Ascending aorta (tissue), 2 donors: ENCODE data around the gene DNASE1. TPM values are rescaled to one million over a fixed set of nuclear protein-coding genes. Genes with fewer than 3 reads are reported as not detected.

Experiments
- DNase-seq, 2 donors: peaks; one replicate each; pipeline ENCODE4 v3.0.0-alpha.2; 2019; ENCODE audit warnings: low spot score in 2 of 2
- H3K27ac ChIP-seq, 2 donors: fragments of 200-600 bp; sonication (generic); one replicate each; pipeline ENCODE4 v1.5.1; 2016 to 2017; ENCODE audit warnings: mild to moderate bottlenecking in 1 of 2
- H3K27me3 ChIP-seq: fragments of 200-600 bp; sonication (generic); one replicate; pipeline ENCODE4 v1.5.1; 2017
- H3K36me3 ChIP-seq, 2 donors: fragments of 200-600 bp; sonication (generic); one replicate each; pipeline ENCODE4 v1.5.1; 2016
- H3K4me1 ChIP-seq, 2 donors: fragments of 200-600 bp; sonication (generic); one replicate each; pipeline ENCODE4 v1.5.1; 2016 to 2017; ENCODE audit warnings: mild to moderate bottlenecking in 1 of 2
- H3K4me3 ChIP-seq, 2 donors: fragments of 200-600 bp; sonication (generic); one replicate each; pipeline ENCODE4 v1.5.1; 2016 to 2017; ENCODE audit warnings: mild to moderate bottlenecking in 1 of 2
- H3K9me3 ChIP-seq, 2 donors: fragments of 200-600 bp; sonication (generic); one replicate each; pipeline ENCODE4 v1.5.1; 2016
- CTCF ChIP-seq, 3 experiments: fragments of 200-600 bp in 2 of 3; fragments of 450-650 bp in 1 of 3; sonication (generic) in 2 of 3; IDR thresholded peaks; one replicate each; pipeline ENCODE4 v1.5.1; 2016 to 2019; ENCODE audit warnings: antibody characterized with exemption in 3 of 3, mild to moderate bottlenecking in 1 of 3, moderate library complexity in 1 of 3
- intact Hi-C: fragments of 100-400 bp; cut with DNase I; formaldehyde crosslinking; loops from one replicate; pipeline ENCODE4 v1.15.1; 2023
- total RNA-seq: library from RNA; depleted of rRNA; stranded (reverse); fragments of >200 nt; gene quantifications from one replicate; pipeline ENCODE4 v1.1.0, GENCODE V29; 2016

The DNASE1 gene
- total RNA-seq, 1 donor from 2014 or later, result 51.2 TPM

- intact Hi-C loops, result loop anchor here (10.0 kb wide), 1 partner anchor 805 kb away; the partner anchor contains the start of gene CORO7
- peak in 1 of 2 donors; percentile 60 for DNase-seq
- Histone ChIP-seq H3K27ac (no peak overlapping the region), H3K36me3 (peaks cover 3 to 7% of the 10 kb centered on the region in 2 donors), H3K4me1 (peaks cover 0 to 11% of the 10 kb centered on the region in 2 donors), H3K9me3 (no peaks in the 10 kb centered on the region), H3K4me3 (peak overlapping the region; percentile 61 to 76), H3K27me3 (no peaks in the 10 kb centered on the region)
- no peak for TF ChIP-seq CTCF (IDR thresholded peaks at IDR 0.05)
These were observed 44.4 kb upstream of the DNASE1 start for GRCh38 chr16:3609895-3610697.

- Histone ChIP-seq H3K9me3 (no peaks in the 10 kb centered on the region), H3K4me1 (peaks cover 0 to 11% of the 10 kb centered on the region in 2 donors), H3K27me3 (no peaks in the 10 kb centered on the region), H3K4me3 (peak overlapping the region; percentile 61 to 76), H3K27ac (peak overlapping the region; percentile 55 to 56), H3K36me3 (peaks cover 3% of the 10 kb centered on the region in 2 donors)
- no peak for DNase-seq
- TF ChIP-seq CTCF (IDR thresholded peaks at IDR 0.05), result no peak
- intact Hi-C loops, result loop anchor here (1.0 to 10.0 kb wide), 2 partner anchors 83 to 804 kb away; partner anchors contain the start of gene CORO7
These were observed 43.8 kb upstream of the DNASE1 start for GRCh38 chr16:3610698-3611145.

GRCh38 chr16:3611146-3611975 is 43.1 kb upstream of the DNASE1 start, which contains the start of gene SLX4:
Gene SLX4 (minus strand): TSS chr16:3611606. CDS start chr16:3608964, 2,642 bp downstream.
- intact Hi-C loops, result loop anchor here (1.0 to 10.0 kb wide), 2 partner anchors 84 to 803 kb away; partner anchors contain the start of gene CORO7
- TF ChIP-seq CTCF (IDR thresholded peaks at IDR 0.05), result peak in 1 of 3 experiments; percentile 0
- peak within 1 kb of the TSS; percentile 61 to 76 for H3K4me3 ChIP-seq
- peaks cover 0 to 11% of the 10 kb centered on the region in 2 donors for H3K4me1 ChIP-seq
- DNase-seq, result peak; percentile 38 to 95
- no peaks in the 10 kb centered on the region for H3K9me3 ChIP-seq
- no peaks in the 10 kb centered on the region for H3K36me3 ChIP-seq
- peak within 1 kb of the TSS; percentile 60 to 66 for H3K27ac ChIP-seq
- no peaks in the 10 kb centered on the region for H3K27me3 ChIP-seq

GRCh38 chr16:3612510-3613466 is 41.7 kb upstream of the DNASE1 start:
- peak in 1 of 2 donors; percentile 53 for DNase-seq
- peak overlapping the region; percentile 61 to 76 for H3K4me3 ChIP-seq
- intact Hi-C loops, result loop anchor here (10.0 kb wide), 1 partner anchor 802 kb away; the partner anchor contains the start of gene CORO7

More at GRCh38 chr16:3612510-3613466, 41.7 kb upstream of the DNASE1 start:
- H3K9me3 ChIP-seq, result no peaks in the 10 kb centered on the region
- H3K36me3 ChIP-seq, result no peaks in the 10 kb centered on the region
- H3K27me3 ChIP-seq, result no peaks in the 10 kb centered on the region
- no peak overlapping the region for H3K27ac ChIP-seq
- peaks cover 0 to 11% of the 10 kb centered on the region in 2 donors for H3K4me1 ChIP-seq
- TF ChIP-seq CTCF (IDR thresholded peaks at IDR 0.05), result no peak
